GM15510 (cell line): ENCODE data around the gene SLC38A10.

Experiments used
- POLR2A ChIP-seq: IDR thresholded peaks from 3 replicates; pipeline ENCODE4 v1.6.1; 2011; ENCODE audit warnings: borderline replicate concordance; ENCODE audit not compliant: insufficient read length; ENCODE audit errors: extremely low read depth

Gene SLC38A10

DNA sequence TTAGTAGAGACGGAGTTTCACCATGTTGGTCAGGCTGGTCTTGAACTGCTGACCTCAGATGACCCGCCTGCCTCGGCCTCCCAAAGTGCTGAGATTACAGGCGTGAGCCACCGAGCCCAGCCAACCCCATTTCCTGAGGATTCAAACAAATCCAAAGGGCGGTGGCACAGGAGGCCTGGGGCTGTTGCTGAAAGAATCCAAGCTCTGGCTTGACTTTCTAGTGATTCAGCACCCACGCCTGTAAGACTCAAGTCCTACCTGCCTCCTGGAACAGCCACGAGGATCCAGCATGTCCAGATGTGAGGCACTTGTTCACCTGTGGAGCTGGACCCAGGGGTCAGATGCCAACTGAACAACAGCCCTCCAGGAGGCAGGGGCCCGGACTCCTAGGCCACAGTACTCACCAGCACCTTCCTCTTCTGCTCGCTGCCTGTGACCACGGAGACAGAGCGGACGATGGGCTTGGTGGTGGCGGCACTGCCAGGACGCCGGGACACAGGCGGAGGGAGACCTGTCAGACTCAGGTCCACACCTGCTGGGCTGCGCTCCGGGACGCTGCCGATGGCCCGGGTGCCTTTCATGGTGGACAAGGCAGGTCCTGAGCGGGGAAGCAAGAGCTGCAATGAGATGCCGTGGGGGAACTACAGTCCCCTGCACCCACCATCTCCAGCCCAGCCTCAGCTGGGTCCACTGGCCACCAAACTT is 75.5 kb downstream of the SLC38A10 start:
- TF ChIP-seq POLR2A, result no peak

DNA sequence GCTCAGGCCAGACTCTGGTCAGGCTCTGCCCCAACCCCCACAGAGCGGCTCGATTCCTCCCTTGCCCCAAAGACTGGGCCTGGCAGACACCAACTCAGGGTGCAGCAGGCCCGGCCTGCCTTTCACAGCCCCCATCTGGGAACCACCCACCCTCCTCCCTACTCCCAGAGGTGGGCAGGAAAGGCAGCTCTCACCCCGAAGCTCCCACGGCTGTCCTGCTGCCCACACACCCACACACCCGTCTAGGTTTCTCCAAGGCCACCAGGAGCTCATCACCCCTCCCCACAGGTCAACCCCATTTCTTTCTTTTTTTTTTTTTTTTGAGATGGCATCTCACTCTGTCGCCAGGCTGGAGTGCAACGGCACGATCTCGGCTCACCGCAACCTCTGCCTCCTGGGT is 76.1 kb downstream of the SLC38A10 start:
- TF ChIP-seq POLR2A, result no peak

DNA sequence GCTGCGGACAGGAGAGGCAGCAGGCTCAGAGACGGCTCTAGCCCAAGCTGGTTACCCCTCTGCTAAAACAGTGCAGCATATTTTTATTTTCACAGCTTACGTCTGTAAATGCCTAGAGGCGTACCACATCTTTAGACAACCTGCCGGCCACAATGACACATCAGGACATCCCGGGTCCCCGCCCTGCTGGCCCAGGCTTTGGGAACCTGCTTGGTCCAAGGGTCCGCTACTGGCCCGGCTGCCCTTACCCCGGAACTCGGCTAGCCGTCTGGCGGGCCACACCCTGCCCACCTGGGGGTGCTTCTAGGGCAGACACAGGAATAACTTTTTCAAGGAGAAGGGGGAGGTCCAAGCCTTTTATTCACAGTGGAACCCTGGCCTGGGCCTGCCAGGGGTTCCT is 76.6 kb downstream of the SLC38A10 start:
- TF ChIP-seq POLR2A, result no peak

GRCh38 chr17:81217491-81217890 is 77.6 kb downstream of the SLC38A10 start:
- TF ChIP-seq POLR2A, result no peak

GRCh38 chr17:81213978-81214377 is 81.1 kb downstream of the SLC38A10 start:
- TF ChIP-seq POLR2A, result no peak

DNA sequence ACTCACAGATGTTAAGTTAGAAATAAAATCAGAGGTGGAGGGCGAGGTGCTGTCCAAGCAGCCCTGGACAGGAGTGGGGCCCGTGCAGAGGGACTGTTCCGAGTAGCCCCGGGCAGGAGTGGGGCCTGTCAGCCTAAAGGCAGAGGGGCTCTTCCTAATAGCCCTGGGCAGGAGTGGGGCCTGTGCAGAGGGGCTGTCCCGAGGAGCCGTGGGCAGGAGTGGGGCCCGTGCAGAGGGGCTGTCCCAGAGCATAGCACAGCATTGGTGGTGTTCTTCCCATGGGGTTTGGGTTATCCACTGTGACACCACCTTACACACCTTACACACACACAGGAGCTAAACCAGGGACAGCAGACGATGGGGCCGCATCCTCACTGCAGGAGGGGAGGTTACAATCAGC is 82.7 kb downstream of the SLC38A10 start:
- no peak for TF ChIP-seq POLR2A

DNA sequence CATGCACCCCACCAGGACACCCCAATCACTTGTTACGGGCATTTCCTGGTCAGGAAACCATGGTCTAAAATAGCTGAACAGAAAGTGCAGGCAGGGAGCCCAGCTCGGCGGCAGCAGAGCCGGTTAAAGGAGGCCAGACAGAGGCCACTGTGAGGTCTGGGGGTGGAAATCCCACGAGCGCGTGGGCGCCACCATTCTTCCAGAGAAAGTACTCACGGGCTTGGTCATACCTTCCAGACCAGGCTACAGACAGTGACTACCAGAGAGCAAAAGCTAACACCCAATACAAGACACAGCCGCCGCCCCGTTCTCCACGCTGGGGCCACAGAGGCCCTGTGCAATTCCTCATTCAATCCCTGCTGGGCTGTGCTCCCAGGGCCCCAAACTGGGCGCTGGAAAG is 84.2 kb downstream of the SLC38A10 start:
- no peak for TF ChIP-seq POLR2A

DNA sequence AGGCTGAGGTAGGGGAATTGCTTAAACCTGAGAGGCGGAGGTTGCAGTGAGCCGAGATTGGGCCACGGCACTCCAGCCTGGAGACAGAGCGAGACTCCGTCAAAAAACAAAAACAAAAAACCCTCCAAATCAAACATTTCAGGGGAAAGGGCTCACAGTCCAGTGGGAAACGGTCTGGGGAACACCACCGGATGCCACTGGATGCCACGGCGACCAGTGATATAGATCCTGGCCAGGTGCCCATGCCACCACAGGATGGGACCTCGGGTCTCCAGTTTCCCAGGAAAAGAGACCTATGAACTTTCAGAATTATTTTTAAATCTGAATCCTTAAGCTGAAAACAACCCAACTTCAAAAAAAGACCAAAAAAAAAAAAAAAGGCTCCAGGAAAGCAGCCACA is 84.6 kb downstream of the SLC38A10 start:
- TF ChIP-seq POLR2A, result no peak

DNA sequence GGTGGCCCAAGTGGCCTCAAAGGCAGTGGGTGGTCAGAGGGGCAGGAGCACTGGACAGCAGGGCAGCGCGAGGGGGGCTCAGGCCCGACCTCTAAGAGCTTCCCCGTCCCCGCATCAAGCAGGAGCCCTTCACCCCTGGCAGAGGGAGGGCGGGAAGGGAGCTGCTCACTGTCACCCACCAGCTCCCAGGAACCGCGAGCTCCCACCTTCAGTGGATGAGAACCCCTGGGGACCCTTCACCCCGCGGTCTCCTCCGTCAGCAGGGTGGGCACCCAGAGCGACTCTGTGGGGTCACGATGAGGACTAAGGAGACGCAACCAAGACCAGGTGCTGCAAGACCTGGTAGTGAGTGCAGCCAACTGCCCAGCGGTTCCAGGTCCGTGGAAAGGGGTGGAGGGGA is 86.0 kb downstream of the SLC38A10 start:
- TF ChIP-seq POLR2A, result no peak

- TF ChIP-seq POLR2A, result no peak
Observed at GRCh38 chr17:81208651-81209050, 86.5 kb downstream of the SLC38A10 start.

DNA sequence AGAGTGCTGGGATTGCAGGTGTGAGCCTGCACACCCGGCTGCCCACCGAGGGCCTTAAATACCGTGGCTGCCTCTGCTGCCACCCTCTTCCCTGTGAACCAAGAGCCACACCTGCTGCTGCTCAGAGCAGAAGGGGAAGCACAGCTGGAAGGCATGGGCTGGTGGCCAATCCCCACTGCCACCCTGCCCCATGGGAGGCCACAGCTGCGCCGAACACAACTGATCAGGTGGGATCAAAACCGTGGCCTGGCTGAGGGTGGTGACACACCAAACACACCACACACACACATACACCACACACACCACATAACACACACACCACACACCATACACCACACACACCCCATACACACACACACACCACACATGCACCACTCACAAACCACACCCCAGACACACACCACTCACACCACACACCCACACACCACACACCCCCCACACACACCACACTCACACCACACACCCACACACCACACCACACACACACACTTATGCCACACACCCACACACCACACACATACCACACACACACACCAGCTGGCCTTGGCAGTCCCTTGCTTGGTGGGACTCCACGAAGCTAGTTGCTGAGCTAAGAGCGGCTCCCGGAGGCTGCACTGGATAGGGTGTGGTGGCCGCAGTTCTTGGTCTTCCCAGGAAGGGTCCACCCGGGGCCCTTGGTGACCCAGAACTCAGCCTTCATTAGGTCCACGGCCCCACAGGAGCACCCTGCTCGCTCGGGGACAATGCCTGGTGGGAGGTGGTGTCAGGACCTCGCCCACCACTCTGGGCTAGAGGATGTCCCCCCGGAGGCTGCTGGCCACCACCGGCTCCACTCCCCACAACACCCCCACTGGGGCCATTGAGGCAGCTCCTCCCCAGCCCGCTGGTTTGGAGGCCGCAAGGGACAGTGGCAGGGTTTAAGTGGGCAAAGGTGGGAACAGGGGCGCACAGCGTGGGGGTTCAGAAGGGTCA is 87.2 kb downstream of the SLC38A10 start:
- no peak for TF ChIP-seq POLR2A

DNA sequence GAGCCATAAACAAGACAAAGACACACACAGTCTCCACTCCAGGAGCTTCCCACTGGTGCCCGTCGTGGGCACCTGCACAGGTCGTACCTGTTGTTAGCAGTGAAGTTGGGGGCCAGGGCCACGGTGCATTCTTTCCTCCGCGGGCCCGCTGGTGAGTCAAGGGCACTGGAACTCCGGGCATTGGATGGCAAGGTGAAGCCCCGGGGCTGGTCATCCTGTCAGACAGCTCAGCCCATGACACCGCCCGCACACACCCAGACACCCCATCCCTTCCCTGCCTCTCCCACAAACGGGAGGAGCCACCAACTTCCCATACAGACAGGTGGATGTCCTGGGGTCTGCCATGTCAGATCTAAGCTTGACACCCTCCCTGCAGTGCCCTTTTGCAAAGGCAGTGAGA is 88.5 kb downstream of the SLC38A10 start:
- TF ChIP-seq POLR2A, result no peak

DNA sequence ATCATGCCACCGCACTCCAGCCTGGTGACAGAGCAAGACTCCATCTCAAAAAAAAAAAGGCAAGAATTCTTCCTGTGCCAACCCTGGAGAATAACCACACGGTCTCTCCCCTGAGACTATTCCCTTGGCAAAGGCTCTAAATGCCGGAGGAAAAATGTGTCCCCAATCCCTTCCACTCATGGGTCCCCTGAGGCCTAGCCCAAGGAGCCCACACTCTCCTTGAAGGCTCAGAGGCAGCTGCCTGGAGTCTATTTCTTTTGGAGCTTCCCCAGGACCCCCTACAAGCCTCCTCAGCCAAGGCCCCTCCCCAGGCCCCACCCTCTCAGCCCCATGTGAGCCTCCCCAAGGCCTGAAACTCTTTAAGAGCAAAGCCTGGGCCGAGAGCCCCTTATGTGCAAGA is 88.9 kb downstream of the SLC38A10 start:
- TF ChIP-seq POLR2A, result no peak

GRCh38 chr17:81204578-81204977 is 90.5 kb downstream of the SLC38A10 start:
- TF ChIP-seq POLR2A, result no peak

DNA sequence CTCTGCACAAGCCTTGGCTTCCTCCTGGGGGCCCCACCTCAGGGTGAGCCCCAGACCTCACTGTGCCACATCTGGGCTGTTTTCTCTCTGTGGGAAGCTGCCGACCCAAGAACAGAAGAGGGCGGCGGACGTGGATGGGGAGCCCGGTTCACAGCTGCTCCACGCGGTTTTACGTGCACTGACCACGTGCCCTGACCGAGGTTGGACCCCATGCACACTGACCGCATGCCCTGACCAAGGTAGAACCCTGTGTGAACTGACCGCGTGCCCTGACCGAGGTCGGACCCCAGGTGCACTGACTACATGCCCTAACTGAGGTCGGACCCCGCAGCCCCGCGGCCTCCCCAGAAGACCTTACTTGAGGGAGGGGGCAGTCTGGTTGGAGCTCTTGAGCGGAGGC is 92.0 kb downstream of the SLC38A10 start:
- TF ChIP-seq POLR2A, result no peak

- no peak for TF ChIP-seq POLR2A
Observed at GRCh38 chr17:81202318-81202717, 92.8 kb downstream of the SLC38A10 start.
